GM21723 (cell line): ENCODE measurements around the gene PRKCA.
A peak's percentile ranks its signal among the peaks of the same experiment; 100 is the strongest.

ENCODE experiments used
- ATAC-seq: cut with Tn5 transposase; IDR thresholded peaks from one replicate; pipeline ENCODE4 v1.9.1; 2021; ENCODE audit warnings: mild to moderate bottlenecking, moderate library complexity; ENCODE audit not compliant: unreplicated experiment

Gene PRKCA

DNA sequence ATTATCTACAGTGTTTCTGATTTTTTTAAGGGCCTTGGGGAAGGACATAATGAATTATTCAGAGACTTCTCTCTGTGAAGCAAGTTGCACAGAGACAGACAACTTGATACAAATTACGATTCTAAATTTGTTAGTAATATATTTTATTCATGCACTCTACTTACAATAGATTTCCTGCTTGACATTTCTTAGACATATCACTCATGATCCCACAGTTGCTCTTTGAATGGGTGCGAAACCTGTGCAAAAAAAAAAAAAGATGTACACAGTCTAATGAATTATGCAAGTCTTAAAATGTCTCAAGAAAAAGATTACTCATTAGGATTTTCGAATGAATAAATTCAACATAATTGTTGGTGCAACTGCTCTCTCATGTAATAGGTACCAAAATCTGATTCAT, 254.8 kb downstream of the PRKCA start:
- no peak for ATAC-seq

GRCh38 chr17:66557886-66558285, 255.5 kb downstream of the PRKCA start:
- ATAC-seq, result no peak

DNA sequence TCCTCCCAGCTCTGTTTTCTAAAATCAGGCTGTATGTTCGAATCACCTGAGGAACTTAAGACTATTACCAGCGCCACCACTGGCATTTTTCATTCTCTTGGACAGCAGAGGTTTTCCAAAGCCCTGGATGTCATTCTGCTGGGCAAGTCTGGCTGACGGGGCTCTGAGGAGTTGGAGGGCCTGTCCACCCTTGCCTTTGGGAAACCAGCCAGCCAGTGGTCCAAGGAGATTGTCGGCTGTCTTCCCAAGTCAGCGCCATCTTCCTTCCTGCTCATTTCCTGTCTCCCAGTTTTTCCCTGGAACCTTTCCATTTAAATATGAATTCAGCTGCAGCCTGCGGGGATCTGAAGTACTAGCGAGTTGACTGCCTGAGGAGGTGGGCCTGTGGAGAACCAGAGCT, 258.3 kb downstream of the PRKCA start:
- ATAC-seq, result no peak

DNA sequence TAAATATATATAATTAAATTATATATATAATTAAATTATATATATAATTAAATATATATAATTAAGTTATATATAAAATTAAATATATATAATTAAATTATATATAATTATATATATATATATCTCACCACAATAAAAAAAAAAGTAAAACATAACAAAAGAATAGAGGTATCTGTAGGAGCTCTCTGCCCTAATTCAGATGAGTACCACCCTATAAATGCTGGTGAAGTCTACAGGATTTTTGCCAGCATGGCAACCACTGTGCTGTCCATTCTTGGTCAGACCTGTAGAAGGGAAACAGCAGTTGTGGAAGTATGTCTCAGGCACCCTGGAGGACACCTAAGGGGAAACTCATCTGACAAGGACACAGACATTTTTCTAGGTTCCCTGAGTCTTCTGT, 259.7 kb downstream of the PRKCA start:
- ATAC-seq, result no peak

DNA sequence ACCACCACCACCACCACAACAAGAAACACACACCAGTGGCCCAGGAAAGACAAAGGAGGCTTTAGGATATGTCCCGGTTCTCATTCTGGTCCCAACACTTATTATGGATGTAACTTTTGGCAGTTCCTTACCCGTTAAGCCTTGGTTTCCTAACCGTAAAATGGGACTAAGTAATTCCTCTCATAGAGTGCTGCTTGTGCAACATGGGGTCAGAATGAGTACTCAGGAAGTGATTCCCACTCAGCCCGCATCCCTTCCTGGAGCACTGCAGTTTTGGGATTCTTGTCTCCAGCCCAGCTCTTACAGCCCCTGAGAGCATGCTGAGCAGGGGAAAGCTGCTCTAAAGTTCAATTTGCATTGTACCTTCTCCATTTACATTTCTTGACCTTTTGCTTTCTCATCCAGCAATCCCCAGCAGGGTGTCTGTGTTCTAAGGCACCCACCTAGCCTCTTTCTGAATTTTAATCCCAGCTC, 262.6 kb downstream of the PRKCA start:
- no peak for ATAC-seq

- ATAC-seq, result peak; percentile 78
Measured at GRCh38 chr17:66567234-66568170, 265.1 kb downstream of the PRKCA start.

GRCh38 chr17:66569572-66569971, 267.2 kb downstream of the PRKCA start:
- no peak for ATAC-seq

- no peak for ATAC-seq
Measured at GRCh38 chr17:66570447-66571195, 268.2 kb downstream of the PRKCA start.

DNA sequence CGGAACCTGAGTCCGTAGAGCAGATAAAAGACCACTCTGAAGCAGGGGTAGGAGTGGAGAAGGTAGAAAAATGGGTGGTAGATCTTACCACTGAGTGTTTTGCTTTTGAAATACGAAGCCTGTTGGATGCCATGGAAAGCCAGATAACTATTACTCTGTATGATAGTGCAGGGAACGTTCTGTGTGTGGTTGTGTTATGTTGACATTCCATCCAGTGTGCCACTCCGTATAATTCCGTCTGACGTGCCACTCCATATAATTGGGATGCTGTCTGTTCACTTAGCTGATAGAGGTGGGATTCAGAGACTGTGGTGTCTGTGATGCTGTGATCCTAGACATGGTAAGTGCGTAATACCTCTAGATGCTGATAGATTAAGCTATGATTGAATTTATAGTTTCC, 269.3 kb downstream of the PRKCA start:
- ATAC-seq, result no peak

GRCh38 chr17:66573078-66573477, 270.7 kb downstream of the PRKCA start:
- ATAC-seq, result no peak

- no peak for ATAC-seq
Measured at GRCh38 chr17:66574123-66574522, 271.7 kb downstream of the PRKCA start.

DNA sequence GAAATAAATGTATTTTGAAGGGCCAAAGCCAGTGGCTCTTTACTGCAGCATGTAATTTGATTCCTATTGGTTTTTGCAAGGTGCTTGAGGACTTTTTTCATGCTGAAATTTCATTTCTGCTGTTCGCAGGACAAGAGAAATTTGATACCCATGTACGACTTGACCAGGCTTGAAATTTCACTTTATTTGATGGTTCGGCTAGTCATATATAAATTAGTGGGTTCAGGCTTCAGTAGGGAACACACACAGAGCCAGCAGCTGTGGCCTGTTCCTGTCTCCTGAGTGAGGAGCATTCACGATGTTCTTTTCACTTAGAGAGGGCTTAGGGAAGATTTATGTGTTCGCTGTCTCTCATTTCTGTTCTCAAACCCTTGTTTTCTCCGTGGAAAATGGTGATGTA, 274.1 kb downstream of the PRKCA start:
- ATAC-seq, result no peak

DNA sequence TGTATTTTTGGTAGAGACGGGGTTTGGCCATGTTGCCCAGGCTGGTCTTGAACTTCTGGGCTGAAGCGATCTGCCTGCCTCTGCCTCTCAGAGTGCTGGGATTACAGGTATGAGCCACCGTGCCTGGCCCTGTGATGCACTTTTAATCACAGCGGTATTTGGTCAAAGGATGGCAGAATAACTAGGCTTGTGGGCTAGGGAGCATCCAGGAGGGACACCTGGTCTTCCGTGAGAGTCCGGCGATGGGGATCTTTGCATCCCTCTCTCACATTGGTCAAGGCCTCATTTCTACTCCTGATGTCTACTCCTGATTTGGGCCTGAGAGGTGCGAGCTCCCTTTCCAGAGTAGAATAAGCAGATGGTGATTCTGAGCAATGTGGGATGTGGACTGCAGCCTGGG, 274.6 kb downstream of the PRKCA start:
- ATAC-seq, result no peak

DNA sequence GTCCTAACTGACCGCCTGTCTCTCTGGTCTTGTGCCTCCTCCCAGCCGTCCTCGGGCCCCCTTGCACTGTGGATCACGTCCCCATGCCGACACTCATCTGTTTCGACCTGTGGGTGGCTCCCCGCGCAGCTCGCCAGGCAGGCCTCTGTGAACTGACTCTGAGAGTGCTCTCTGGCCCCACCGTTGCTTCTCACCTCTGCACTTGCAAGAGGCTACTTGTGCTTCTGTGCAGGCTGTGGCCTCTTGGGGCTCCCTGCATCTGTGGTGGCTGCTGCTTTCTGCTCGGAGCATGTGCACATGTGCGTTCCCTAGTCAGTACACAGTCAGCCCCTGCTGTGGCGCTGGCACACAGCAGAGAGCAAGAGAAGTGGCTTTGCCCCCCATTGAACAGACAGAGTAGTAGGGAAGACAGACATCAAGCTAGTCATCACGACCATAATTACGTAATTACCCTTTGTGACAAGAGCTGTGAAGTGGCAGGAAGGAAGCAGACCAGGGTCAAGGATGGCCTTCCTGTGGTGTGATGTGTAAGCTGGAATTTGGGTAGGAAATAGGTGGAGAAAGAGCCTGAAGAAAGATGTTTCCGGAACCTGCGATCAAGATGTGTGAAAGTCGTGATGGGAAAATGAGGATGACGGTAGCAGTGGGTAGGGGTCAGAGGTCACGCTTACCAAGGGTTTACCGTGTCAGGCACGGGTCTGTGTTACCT, 276.5 kb downstream of the PRKCA start:
- no peak for ATAC-seq

DNA sequence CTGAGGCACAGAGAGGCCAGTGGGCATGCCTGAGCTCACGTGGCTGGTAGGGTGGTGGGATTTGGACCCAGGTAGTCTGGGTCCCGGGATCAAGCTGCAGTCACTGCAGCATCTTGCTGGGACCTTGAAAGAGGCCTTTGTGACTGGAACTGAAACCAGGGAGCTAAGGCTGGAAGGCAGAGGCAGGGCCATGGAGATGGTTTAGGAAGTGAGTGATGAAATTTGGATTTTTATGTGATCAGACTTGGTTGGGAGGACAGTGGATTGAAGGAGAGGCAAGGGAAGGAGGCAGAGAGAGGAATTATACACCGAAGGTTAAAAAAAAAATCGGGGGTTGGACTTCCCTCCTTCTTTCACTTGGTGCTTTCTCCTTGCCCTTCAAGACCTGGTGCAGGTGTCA, 277.1 kb downstream of the PRKCA start:
- no peak for ATAC-seq

DNA sequence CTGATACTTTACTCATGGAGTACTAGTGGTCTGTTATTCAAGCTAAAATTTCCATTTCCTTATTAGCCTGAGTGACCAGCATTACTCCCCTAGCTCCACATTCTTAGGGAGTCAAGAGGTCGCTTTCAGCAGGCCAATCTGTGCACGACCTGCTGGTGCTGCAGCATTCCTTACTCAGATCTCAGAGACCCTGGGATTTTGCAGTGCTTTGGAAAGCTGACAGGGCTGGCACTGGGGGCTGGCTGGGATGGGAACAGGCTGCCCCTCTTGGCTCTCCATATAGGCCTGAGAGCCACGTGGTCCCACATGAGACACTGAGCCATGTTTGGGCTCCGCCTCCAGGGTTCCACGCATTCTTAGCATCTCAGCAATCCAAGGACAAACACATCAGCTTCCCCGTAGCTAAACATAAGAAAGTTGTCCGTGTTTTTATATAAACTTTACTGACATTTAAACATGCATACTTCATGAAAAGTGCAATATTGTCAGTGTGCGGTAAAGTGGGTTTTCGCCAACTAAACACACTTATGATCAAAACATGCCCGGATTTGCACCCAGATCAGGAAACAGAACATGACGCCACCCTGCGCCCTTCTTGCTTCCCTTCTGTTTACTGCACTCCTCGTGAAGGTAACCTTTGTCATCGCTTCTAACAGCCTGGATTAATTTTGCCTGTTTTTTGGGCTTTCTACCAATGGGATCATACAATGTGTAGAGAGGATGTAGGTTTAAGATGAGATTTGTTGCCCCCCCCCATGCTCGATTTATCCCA, 278.0 kb downstream of the PRKCA start:
- no peak for ATAC-seq

DNA sequence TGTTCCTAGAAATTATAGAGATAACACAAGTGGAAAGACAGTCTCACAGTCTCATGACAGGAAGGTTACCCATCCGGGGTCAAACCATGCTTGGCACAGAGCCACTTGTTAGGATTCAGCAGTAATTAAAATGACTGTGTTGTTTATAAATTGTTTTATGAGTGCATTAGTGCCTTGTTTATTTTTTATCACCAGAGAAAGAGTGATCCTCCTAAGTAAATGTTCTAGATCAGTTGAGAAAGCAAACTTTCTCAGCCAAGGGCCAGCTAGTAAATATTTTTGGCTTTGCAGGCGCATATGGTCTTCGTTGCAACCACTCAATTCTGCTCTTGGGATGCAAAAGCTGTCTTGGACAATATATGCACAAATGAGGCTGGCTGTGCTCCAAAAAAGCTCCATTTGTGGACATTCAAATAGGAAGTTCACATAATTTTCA, 278.6 kb downstream of the PRKCA start:
- no peak for ATAC-seq

DNA sequence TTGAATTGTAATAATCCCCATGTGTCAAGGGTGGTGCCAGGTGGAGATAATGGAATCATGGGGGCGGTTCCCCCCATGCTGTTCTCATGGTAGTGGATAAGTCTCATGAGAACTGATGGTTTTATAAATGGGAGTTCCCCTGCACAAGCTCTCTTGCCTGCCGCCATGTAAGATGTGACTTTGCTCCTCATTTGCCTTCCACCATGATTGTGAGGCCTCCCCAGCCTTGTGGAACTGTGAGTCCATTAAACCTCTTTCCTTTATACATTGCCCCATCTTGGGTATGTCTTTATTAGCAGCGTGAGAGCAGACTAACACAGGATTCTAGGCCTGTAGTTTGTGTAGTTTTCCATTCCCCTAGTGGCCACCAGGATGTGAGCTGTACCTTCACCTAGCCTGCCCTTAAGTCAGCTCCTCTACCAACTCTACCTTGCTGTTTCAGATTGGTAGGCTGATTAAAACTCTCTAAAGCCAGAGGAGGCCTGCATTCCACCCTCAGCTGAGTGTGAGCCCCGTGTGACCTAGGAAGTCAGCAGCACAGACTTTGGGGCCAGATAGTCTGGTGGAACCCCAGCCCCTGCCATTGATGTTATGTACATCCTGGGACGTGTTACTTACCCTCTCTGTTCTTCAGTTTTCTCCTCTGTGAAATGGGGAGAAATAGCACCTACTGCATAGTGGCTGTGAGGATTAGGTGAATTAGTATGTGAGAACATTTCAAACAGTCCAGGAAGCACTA, 280.1 kb downstream of the PRKCA start:
- ATAC-seq, result no peak

- ATAC-seq, result no peak
Measured at GRCh38 chr17:66583112-66583748, 280.8 kb downstream of the PRKCA start.
